GM19023 (cell line): ENCODE data around the gene KCTD6.

ENCODE experiments used
- ATAC-seq: cut with Tn5 transposase; IDR thresholded peaks from one replicate; pipeline ENCODE4 v1.9.1; 2021; ENCODE audit warnings: mild to moderate bottlenecking, moderate library complexity; ENCODE audit not compliant: unreplicated experiment

Gene KCTD6

DNA sequence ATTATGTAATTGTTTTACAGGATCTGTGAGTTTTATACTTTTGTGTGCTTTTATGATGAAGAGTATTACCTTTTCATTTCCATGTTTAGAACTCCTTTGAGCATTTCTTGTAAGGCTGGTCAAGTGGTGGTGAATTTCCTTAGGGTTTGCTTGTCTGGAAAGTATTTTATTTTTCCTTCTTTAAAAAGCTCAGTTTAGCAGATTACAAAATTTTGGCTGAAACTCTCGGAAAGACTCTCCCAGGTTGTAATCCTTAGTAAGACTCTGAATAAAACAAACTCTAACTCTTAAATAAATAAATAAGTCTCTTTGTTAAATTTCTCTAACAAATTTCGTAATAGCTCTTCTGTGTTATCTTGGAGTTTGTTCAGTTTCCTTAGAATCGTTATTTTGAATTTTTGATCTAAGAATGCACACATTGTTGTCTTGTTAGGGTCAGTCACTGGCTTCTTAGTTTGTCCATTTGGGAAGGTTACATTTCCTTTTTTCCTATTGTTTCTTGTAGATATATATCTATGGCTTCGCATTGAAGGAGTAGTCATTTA lies 59.8 kb downstream of the KCTD6 start:
- ATAC-seq = no peak
